Breast epithelium (tissue), 4 donors: ENCODE results near the gene IL11. TPM values are rescaled to one million over a fixed set of nuclear protein-coding genes. Genes with fewer than 3 reads are reported as not detected.
"Not testable (repeated sequence)": the region's sequence is repeated elsewhere in the genome, so short reads cannot be mapped to it uniquely, and the experiment has no call there.

Source experiments
- DNase-seq, 2 donors: peaks; one replicate each; pipeline ENCODE4 v3.0.0-alpha.2; 2019; ENCODE audit warnings: low spot score in 2 of 2
- H3K27ac ChIP-seq, 2 donors: fragments of 200-600 bp; sonication (generic) in 1 of 2; one replicate each; pipeline ENCODE4 v1.5.1; 2016 to 2019; ENCODE audit warnings: mild to moderate bottlenecking in 1 of 2
- H3K27me3 ChIP-seq, 2 donors: fragments of 200-600 bp; sonication (generic) in 1 of 2; one replicate each; pipeline versions ENCODE4 v1.5.1 to v1.6.0; 2017 to 2019; ENCODE audit warnings: control low read depth in 1 of 2, mild to moderate bottlenecking in 1 of 2
- H3K36me3 ChIP-seq: fragments of 200-600 bp; one replicate; pipeline ENCODE4 v1.5.1; 2019
- H3K4me1 ChIP-seq, 2 donors: fragments of 200-600 bp; sonication (generic); one replicate each; pipeline ENCODE4 v1.5.1; 2016 to 2019; ENCODE audit warnings: control low read depth in 1 of 2
- H3K4me3 ChIP-seq, 3 donors: fragments of 200-600 bp; sonication (generic); 1 replicate in 2 of 3; 2 replicates in 1 of 3; pipeline ENCODE4 v1.5.1; 2016 to 2019; ENCODE audit warnings: mild to moderate bottlenecking in 3 of 3, moderate library complexity in 2 of 3
- H3K9me3 ChIP-seq, 2 donors: fragments of 200-600 bp; sonication (generic) in 1 of 2; one replicate each; pipeline ENCODE4 v1.5.1; 2016 to 2019; ENCODE audit warnings: control low read depth in 1 of 2
- CTCF ChIP-seq, 3 donors: fragments of 450-650 bp; IDR thresholded peaks; one replicate each; pipeline ENCODE4 v1.5.1; 2016 to 2017; ENCODE audit warnings: antibody characterized with exemption in 3 of 3, mild to moderate bottlenecking in 3 of 3, moderate library complexity in 3 of 3
- POLR2A ChIP-seq: fragments of 450-650 bp; IDR thresholded peaks from one replicate; pipeline ENCODE4 v1.6.1; 2016; ENCODE audit warnings: antibody characterized with exemption, mild to moderate bottlenecking, moderate library complexity
- POLR2AphosphoS5 ChIP-seq, 3 donors: sonication (generic); formaldehyde crosslinking; IDR thresholded peaks; one replicate each; pipeline ENCODE4 v1.6.1; 2017; ENCODE audit warnings: antibody characterized with exemption in 3 of 3
- intact Hi-C: fragments of 100-400 bp; cut with DNase I; formaldehyde crosslinking; loops from one replicate; pipeline ENCODE4 v1.15.1; 2023; ENCODE audit warnings: low total_unique reads
- total RNA-seq, 3 donors: library from RNA; depleted of rRNA; stranded (reverse); fragments of >200 nt; gene quantifications; one replicate each; pipeline ENCODE4 v1.1.0, GENCODE V29; 2016

IL11 gene
- total RNA-seq, 3 donors from 2014 or later: 0.29 to 1.3 TPM; not detected in 1

DNA sequence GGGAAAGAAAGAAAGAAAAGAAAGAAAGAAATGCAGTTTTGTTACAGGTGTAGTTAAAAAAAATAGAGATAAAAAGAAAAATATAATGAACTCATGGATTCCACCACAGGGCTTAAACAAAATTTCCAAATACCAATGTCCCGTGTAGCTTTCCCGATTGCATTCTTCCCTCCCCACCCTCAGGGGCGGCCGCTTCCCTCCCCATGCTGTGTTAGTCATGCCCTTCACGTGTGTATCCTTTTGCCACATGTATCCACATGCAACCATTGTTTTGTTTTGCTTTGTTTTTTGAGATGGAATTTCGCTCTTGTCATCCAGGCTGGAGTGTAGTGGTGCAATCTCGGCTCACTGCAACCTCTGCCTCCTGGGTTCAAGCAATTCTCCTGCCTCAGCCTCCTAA lies 34.2 kb downstream of the IL11 start:
- Histone ChIP-seq H3K36me3 (no peaks in the 10 kb centered on the region), H3K27ac (no peak overlapping the region), H3K27me3 (no peaks in the 10 kb centered on the region), H3K4me3 (no peak overlapping the region), H3K4me1 (no peaks in the 10 kb centered on the region), H3K9me3 (no peaks in the 10 kb centered on the region)
- intact Hi-C loops: no loop called here
- TF ChIP-seq POLR2A (no peak), CTCF (IDR thresholded peaks at IDR 0.05) (no peak), POLR2AphosphoS5 (IDR thresholded peaks at IDR 0.05) (no peak)
- DNase-seq: no peak

GRCh38 chr19:55333870-55334269 lies 36.4 kb downstream of the IL11 start:
- Histone ChIP-seq H3K4me1 (no peaks in the 10 kb centered on the region), H3K27ac (no peak overlapping the region), H3K27me3 (no peaks in the 10 kb centered on the region), H3K9me3 (no peaks in the 10 kb centered on the region), H3K36me3 (no peaks in the 10 kb centered on the region), H3K4me3 (no peak overlapping the region)
- no peak for DNase-seq
- TF ChIP-seq CTCF (IDR thresholded peaks at IDR 0.05): no peak
- no peak for TF ChIP-seq POLR2A
- TF ChIP-seq POLR2AphosphoS5 (IDR thresholded peaks at IDR 0.05): no peak
- intact Hi-C loops: no loop called here

- H3K27ac ChIP-seq, H3K4me1 ChIP-seq, DNase-seq, H3K27me3 ChIP-seq, H3K9me3 ChIP-seq, H3K36me3 ChIP-seq, intact Hi-C loops, H3K4me3 ChIP-seq: not testable (repeated sequence)
Measured at GRCh38 chr19:55329791-55330190, 40.5 kb downstream of the IL11 start.

DNA sequence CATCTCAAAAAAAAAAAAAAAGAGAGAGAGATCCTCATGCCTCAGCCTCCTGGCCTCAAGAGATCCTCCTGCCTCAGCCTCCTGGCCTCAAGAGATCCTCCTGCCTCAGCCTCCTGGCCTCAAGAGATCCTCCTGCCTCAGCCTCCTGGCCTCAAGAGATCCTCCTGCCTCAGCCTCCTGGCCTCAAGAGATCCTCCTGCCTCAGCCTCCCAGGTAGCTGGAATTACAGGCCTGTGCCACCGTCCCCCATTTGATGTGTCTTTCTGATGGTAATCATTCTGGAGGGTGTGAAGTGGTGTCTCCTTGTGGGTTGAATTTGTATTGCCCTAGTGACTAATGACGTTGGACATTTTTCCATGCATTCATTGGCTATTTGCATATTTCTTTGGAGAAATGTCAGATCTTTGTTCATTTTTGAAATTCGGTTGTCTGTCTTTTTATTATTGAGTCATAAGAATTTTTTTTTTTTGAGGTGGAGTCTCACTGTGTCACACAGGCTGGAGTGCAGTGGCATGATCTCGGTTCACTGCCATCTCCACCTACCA lies 41.4 kb downstream of the IL11 start:
- H3K9me3 ChIP-seq, DNase-seq, H3K4me3 ChIP-seq, H3K4me1 ChIP-seq, intact Hi-C loops, H3K36me3 ChIP-seq, H3K27me3 ChIP-seq, H3K27ac ChIP-seq: not testable (repeated sequence)

- no peaks in the 10 kb centered on the region for H3K4me1 ChIP-seq
- no peaks in the 10 kb centered on the region for H3K9me3 ChIP-seq
- peak within 1 kb of the TSS in 1 of 3 donors; percentile 3 for H3K4me3 ChIP-seq
- no peak within 1 kb of the TSS for H3K27ac ChIP-seq
- intact Hi-C loops: no loop called here
- no peak for DNase-seq
- TF ChIP-seq CTCF (IDR thresholded peaks at IDR 0.05) (no peak), POLR2A (no peak), POLR2AphosphoS5 (IDR thresholded peaks at IDR 0.05) (no peak)
- H3K36me3 ChIP-seq: no peaks in the 10 kb centered on the region
- peaks cover 0 to 5% of the 10 kb centered on the region in 2 donors for H3K27me3 ChIP-seq
Measured at GRCh38 chr19:55325172-55325571, 45.1 kb downstream of the IL11 start, which contains the start of gene TMEM150B. Gene TMEM150B, minus strand, starts transcription at chr19:55325341. Its CDS starts 4,305 bp downstream, at chr19:55321036.

DNA sequence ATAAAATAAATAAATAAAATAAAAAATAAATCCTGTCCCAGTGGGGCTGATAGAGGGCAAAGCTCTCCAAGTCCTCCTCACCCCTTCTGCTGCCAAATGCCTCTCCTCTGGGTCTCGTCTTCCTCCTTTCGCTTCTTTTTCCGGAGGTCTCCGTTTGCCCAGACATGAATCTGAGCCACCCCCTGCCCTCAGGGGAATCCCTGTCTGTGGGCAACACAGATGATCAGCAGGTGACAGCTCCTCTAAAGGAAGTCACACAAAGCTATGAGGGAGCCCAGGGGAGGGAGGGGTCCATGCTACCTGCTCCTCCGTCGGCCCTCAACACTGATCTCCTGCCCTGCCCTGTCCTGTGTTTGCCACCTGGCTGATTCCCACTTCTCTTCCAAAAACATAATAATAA lies 45.6 kb downstream of the IL11 start:
- H3K9me3 ChIP-seq: no peaks in the 10 kb centered on the region

More for the DNA sequence above, 45.6 kb downstream of the IL11 start:
- H3K4me3 ChIP-seq: peak overlapping the region in 1 of 3 donors; percentile 3
- H3K27ac ChIP-seq: no peak overlapping the region
- no peaks in the 10 kb centered on the region for H3K4me1 ChIP-seq
- no peaks in the 10 kb centered on the region for H3K36me3 ChIP-seq
- DNase-seq: no peak
- intact Hi-C loops: no loop called here
- H3K27me3 ChIP-seq: peaks cover 0 to 5% of the 10 kb centered on the region in 2 donors
- TF ChIP-seq POLR2A: no peak
- TF ChIP-seq CTCF (IDR thresholded peaks at IDR 0.05): no peak
- TF ChIP-seq POLR2AphosphoS5 (IDR thresholded peaks at IDR 0.05): no peak
